H1 (cell line): ENCODE results near the gene HEATR1. TPM values are rescaled to one million over a fixed set of nuclear protein-coding genes. Genes with fewer than 3 reads are reported as not detected.

ENCODE experiments used
- CTCF ChIA-PET: fragments of 300-600 bp; sonication (Branson Sonifier 250); formaldehyde crosslinking; loops from one replicate; lab custom pipeline; 2021; ENCODE audit not compliant: partially characterized antibody; lab: Charles Lee
- POLR2A ChIA-PET: fragments of 300-600 bp; sonication (Branson Sonifier 250); formaldehyde crosslinking; loops from one replicate; lab custom pipeline; 2021; ENCODE audit warnings: inconsistent platforms; ENCODE audit not compliant: partially characterized antibody; lab: Charles Lee
- DNase-seq, 2 experiments: peaks; one replicate each; pipeline versions ENCODE4 v3.0.0 to v3.0.0-alpha.2; 2010 to 2022; ENCODE audit warnings: low spot score in 2 of 2, low read depth in 1 of 2, mixed read lengths in 1 of 2
- FAIRE-seq: peaks from 2 replicates; lab custom pipeline; 2011; peaks lifted over from hg19 to GRCh38; lab: Jason Lieb, UNC
- H2AFZ ChIP-seq: 2 replicates; pipeline ENCODE4 v1.8.1; 2012; ENCODE audit warnings: low read length, inconsistent platforms
- H2AK5ac ChIP-seq: 2 replicates; pipeline ENCODE4 v1.6.1; 2013; ENCODE audit warnings: low read depth, low read length
- H2BK120ac ChIP-seq: replicated peaks from 2 replicates; pipeline ENCODE3; 2013; ENCODE audit warnings: low read depth, low read length, inconsistent platforms
- H2BK12ac ChIP-seq: 2 replicates; pipeline ENCODE4 v1.6.1; 2013; ENCODE audit warnings: low read depth, low read length
- H2BK15ac ChIP-seq: 2 replicates; pipeline ENCODE4 v1.6.1; 2013; ENCODE audit warnings: low read length
- H2BK20ac ChIP-seq: 2 replicates; pipeline ENCODE4 v1.6.1; 2013; ENCODE audit warnings: low read length
- H2BK5ac ChIP-seq: 2 replicates; pipeline ENCODE4 v1.6.1; 2013; ENCODE audit warnings: low read depth, low read length
- H3K14ac ChIP-seq: 2 replicates; pipeline ENCODE4 v1.6.1; 2013; ENCODE audit warnings: inconsistent platforms; ENCODE audit not compliant: insufficient read length
- H3K18ac ChIP-seq: 2 replicates; pipeline ENCODE4 v1.6.1; 2013; ENCODE audit warnings: low read length; ENCODE audit errors: extremely low read depth
- H3K23ac ChIP-seq: 2 replicates; pipeline ENCODE4 v1.6.1; 2013; ENCODE audit warnings: inconsistent platforms; ENCODE audit not compliant: insufficient read length
- H3K23me2 ChIP-seq: 2 replicates; pipeline ENCODE4 v1.6.1; 2013; ENCODE audit warnings: low read depth, low read length
- H3K27ac ChIP-seq: 2 replicates; pipeline ENCODE4 v1.6.1; 2011; ENCODE audit warnings: low read depth, low read length, inconsistent platforms
- H3K27me3 ChIP-seq, 4 experiments: replicated peaks in 1 of 4; 1 replicate in 1 of 4; 2 replicates in 3 of 4; pipeline versions ENCODE4 v1.6.1 to v1.8.1; 2011 to 2013; ENCODE audit warnings: low read length in 3 of 4, mild to moderate bottlenecking in 3 of 4, inconsistent platforms in 2 of 4, mixed read lengths in 2 of 4, moderate library complexity in 1 of 4; ENCODE audit not compliant: control insufficient read depth in 3 of 4, insufficient read depth in 3 of 4; ENCODE audit errors: extremely low read depth in 1 of 4
- H3K36me3 ChIP-seq, 4 experiments: 2 replicates each; pipeline versions ENCODE4 v1.6.1 to v1.8.1; 2011 to 2013; ENCODE audit warnings: mild to moderate bottlenecking in 4 of 4, low read length in 3 of 4, moderate library complexity in 2 of 4, control low read depth in 1 of 4, inconsistent platforms in 1 of 4; ENCODE audit not compliant: insufficient read depth in 4 of 4, control insufficient read depth in 2 of 4
- H3K4ac ChIP-seq: replicated peaks from 2 replicates; pipeline ENCODE3; 2013; ENCODE audit warnings: low read length, low read depth, mixed read lengths, inconsistent platforms; ENCODE audit not compliant: insufficient read length
- H3K4me1 ChIP-seq, 4 experiments: replicated peaks in 1 of 4; 1 replicate in 1 of 4; 2 replicates in 3 of 4; pipeline versions ENCODE4 v1.6.1 to v1.8.1; 2011 to 2013; ENCODE audit warnings: low read length in 3 of 4, inconsistent platforms in 2 of 4, mixed read lengths in 1 of 4; ENCODE audit not compliant: insufficient read depth in 4 of 4, control insufficient read depth in 3 of 4
- H3K4me2 ChIP-seq, 2 experiments: 2 replicates each; pipeline versions ENCODE4 v1.6.1 to v1.8.1; 2011 to 2013; ENCODE audit warnings: low read depth in 2 of 2, low read length in 2 of 2, control low read depth in 1 of 2, inconsistent platforms in 1 of 2, mild to moderate bottlenecking in 1 of 2; ENCODE audit not compliant: insufficient read depth in 1 of 2
- H3K4me3 ChIP-seq, 4 experiments: fragments of 200-600, 300-600 bp in 1 of 4; sonication (generic), shearing (Covaris generic), sonication (Bioruptor Twin) in 1 of 4; 2 replicates each; pipeline versions ENCODE4 v1.5.1 to v1.8.1; 2011 to 2016; ENCODE audit warnings: low read length in 4 of 4, low read depth in 3 of 4, control low read depth in 2 of 4, inconsistent platforms in 2 of 4, mild to moderate bottlenecking in 2 of 4, mixed read lengths in 1 of 4, moderate library complexity in 1 of 4; ENCODE audit not compliant: insufficient read depth in 2 of 4; ENCODE audit errors: extremely low read depth in 1 of 4
- H3K56ac ChIP-seq: replicated peaks from 2 replicates; pipeline ENCODE3; 2013; ENCODE audit warnings: low read depth, mild to moderate bottlenecking, mixed read lengths, low read length, inconsistent platforms; ENCODE audit not compliant: insufficient read length
- H3K79me1 ChIP-seq: 2 replicates; pipeline ENCODE4 v1.6.1; 2013; ENCODE audit warnings: low read depth, low read length, control low read depth
- H3K79me2 ChIP-seq, 2 experiments: 2 replicates each; pipeline versions ENCODE4 v1.6.1 to v1.8.1; 2012 to 2013; ENCODE audit warnings: low read length in 2 of 2, mild to moderate bottlenecking in 2 of 2, inconsistent platforms in 1 of 2; ENCODE audit not compliant: insufficient read depth in 2 of 2, control insufficient read depth in 1 of 2
- H3K9ac ChIP-seq, 4 experiments: replicated peaks in 1 of 4; 1 replicate in 1 of 4; 2 replicates in 3 of 4; pipeline versions ENCODE4 v1.6.1 to v1.8.1; 2011 to 2013; ENCODE audit warnings: low read depth in 3 of 4, low read length in 3 of 4, control low read depth in 2 of 4, mild to moderate bottlenecking in 2 of 4, moderate library complexity in 2 of 4, inconsistent platforms in 1 of 4; ENCODE audit errors: extremely low read depth in 1 of 4
- H3K9me3 ChIP-seq, 2 experiments: 2 replicates each; pipeline versions ENCODE4 v1.6.1 to v1.8.1; 2012 to 2013; ENCODE audit warnings: mild to moderate bottlenecking in 2 of 2, moderate library complexity in 2 of 2, control low read depth in 1 of 2, inconsistent platforms in 1 of 2, low read depth in 1 of 2, low read length in 1 of 2, mixed read lengths in 1 of 2; ENCODE audit not compliant: insufficient read depth in 2 of 2
- H4K20me1 ChIP-seq, 2 experiments: replicated peaks in 1 of 2; 2 replicates each; pipeline versions ENCODE3 to v1.8.1; 2011 to 2013; ENCODE audit warnings: inconsistent platforms in 2 of 2, low read length in 2 of 2, mild to moderate bottlenecking in 1 of 2; ENCODE audit not compliant: insufficient read depth in 2 of 2, control insufficient read depth in 1 of 2
- H4K5ac ChIP-seq: 2 replicates; pipeline ENCODE4 v1.6.1; 2013; ENCODE audit warnings: low read length, low read depth, mixed read lengths, inconsistent platforms; ENCODE audit not compliant: insufficient read length
- H4K8ac ChIP-seq: 2 replicates; pipeline ENCODE4 v1.8.0; 2013; ENCODE audit warnings: mild to moderate bottlenecking, moderate library complexity, low read length, inconsistent platforms; ENCODE audit not compliant: insufficient read depth; ENCODE audit errors: extremely low read depth
- H4K91ac ChIP-seq: replicated peaks from 2 replicates; pipeline ENCODE3; 2013; ENCODE audit warnings: low read length, mixed read lengths, inconsistent platforms; ENCODE audit not compliant: insufficient read length
- BACH1 ChIP-seq: IDR thresholded peaks from 2 replicates; pipeline ENCODE4 v1.6.1; 2012; ENCODE audit warnings: low read length, improper control_type of control experiment
- BCL11A ChIP-seq, 2 experiments: IDR thresholded peaks; one replicate each; pipeline ENCODE4 v1.6.1; 2011; ENCODE audit warnings: low read depth in 2 of 2, low read length in 2 of 2, mild to moderate bottlenecking in 2 of 2
- CTCF ChIP-seq, 3 experiments: IDR thresholded peaks; 1 replicate in 2 of 3; 2 replicates in 1 of 3; pipeline versions ENCODE4 v1.5.1 to v1.6.1; 2011; ENCODE audit warnings: low read length in 3 of 3, mild to moderate bottlenecking in 3 of 3, inconsistent platforms in 2 of 3, low read depth in 1 of 3, moderate library complexity in 1 of 3; ENCODE audit not compliant: insufficient read depth in 1 of 3; ENCODE audit errors: control extremely low read depth in 1 of 3
- GABPA ChIP-seq: IDR thresholded peaks from 2 replicates; pipeline ENCODE4 v1.6.1; 2011; ENCODE audit warnings: mild to moderate bottlenecking, low read length, moderate library complexity, borderline replicate concordance; ENCODE audit not compliant: insufficient read depth
- KDM1A ChIP-seq: fragments of 200-600, 300-600 bp; sonication (generic); IDR thresholded peaks from 2 replicates; pipeline ENCODE4 v1.7.1; 2016; ENCODE audit warnings: mild to moderate bottlenecking, low read length, borderline replicate concordance
- NRF1 ChIP-seq: IDR thresholded peaks from 2 replicates; pipeline ENCODE4 v1.6.1; 2011; ENCODE audit warnings: mild to moderate bottlenecking, low read depth, low read length, improper control_type of control experiment
- RBBP5 ChIP-seq: IDR thresholded peaks from 2 replicates; pipeline ENCODE4 v1.7.1; 2012; ENCODE audit warnings: low read depth, mild to moderate bottlenecking, inconsistent platforms, low read length, moderate library complexity, borderline replicate concordance
- RFX5 ChIP-seq: IDR thresholded peaks from 2 replicates; pipeline ENCODE4 v1.6.1; 2011; ENCODE audit warnings: low read depth, low read length, improper control_type of control experiment, borderline replicate concordance
- SIN3A ChIP-seq, 2 experiments: IDR thresholded peaks in 1 of 2; conservative IDR thresholded peaks in 1 of 2; 2 replicates each; pipeline ENCODE4 v1.6.1; 2011 to 2012; ENCODE audit warnings: low read length in 2 of 2, improper control_type of control experiment in 1 of 2, low read depth in 1 of 2, mild to moderate bottlenecking in 1 of 2
- SP2 ChIP-seq: IDR thresholded peaks from 2 replicates; pipeline ENCODE4 v1.6.1; 2012; ENCODE audit warnings: mild to moderate bottlenecking, low read length, inconsistent platforms
- TBP ChIP-seq: IDR thresholded peaks from 2 replicates; pipeline ENCODE4 v1.6.1; 2011; ENCODE audit warnings: low read depth, low read length, improper control_type of control experiment
- TEAD4 ChIP-seq: IDR thresholded peaks from 2 replicates; pipeline ENCODE4 v1.6.1; 2012; ENCODE audit warnings: low read depth, low read length, inconsistent platforms, mixed read lengths
- whole genome bisulfite sequencing, 2 experiments: shearing (Covaris generic) in 1 of 2; methylation state at CpG; one replicate each; pipeline versions ENCODE4 v1.1.6 to v1.1.7; 2013 to 2015; ENCODE audit warnings: low lambda C conversion rate in 2 of 2, mixed read lengths in 2 of 2, inconsistent platforms in 1 of 2, low coverage in 1 of 2, missing lambda C conversion rate in 1 of 2; ENCODE audit not compliant: insufficient replicate concordance in 2 of 2, insufficient coverage in 1 of 2, insufficient read length in 1 of 2; ENCODE audit errors: extremely low coverage in 1 of 2, missing lambda C conversion rate in 1 of 2; 5-methylcytosine and 5-hydroxymethylcytosine counted together
- polyA plus RNA-seq, 7 experiments: library from polyadenylated mRNA; depleted of rRNA in 3 of 7; stranded (reverse) in 5 of 7; unstranded in 2 of 7; fragments of >200 nt in 5 of 7; fragments of 200-250 nt in 2 of 7; gene quantifications; 1 replicate in 5 of 7; 2 replicates in 1 of 7; 4 replicates in 1 of 7; pipeline versions ENCODE4 v1.2.1 to v1.2.3, GENCODE V29; 2011 to 2013; ENCODE audit warnings: missing spikeins in 2 of 7, mixed read lengths in 2 of 7
- total RNA-seq: library from RNA; stranded (reverse); fragmentation: NEBNext Ultra II Directional; extraction: Animal tissue kit (Norgen Biotek cat#: 25700); gene quantifications from 2 replicates; pipeline ENCODE4 v1.2.1, GENCODE V29; 2021

The HEATR1 gene
- total and polyA plus RNA-seq, 2 of the 8 experiments (the other 6 are each of a cell fraction or from before 2014, with no cell fraction given): 13.0 to 95.8 TPM

- H4K5ac ChIP-seq: no peak overlapping the region
- no peaks in the 10 kb centered on the region for H3K79me2 ChIP-seq
- WGBS, 2 experiments: 89% methylated on average over 5 of the region's 5 CpGs; no CpG with 5 or more reads in 1 of the 2 experiments
- no peak overlapping the region for H3K4me2 ChIP-seq
- no peak overlapping the region for H2BK12ac ChIP-seq
- peaks cover 0 to 8% (median 2%) of the 10 kb centered on the region in 4 experiments; a peak in 5 of 7 replicates for H3K27me3 ChIP-seq
- H3K27ac ChIP-seq: no peak overlapping the region
- H2BK120ac ChIP-seq: no peak overlapping the region
- no peaks in the 10 kb centered on the region for H4K20me1 ChIP-seq
- no peak overlapping the region for H3K14ac ChIP-seq
- no peak overlapping the region for H2BK5ac ChIP-seq
- H4K91ac ChIP-seq: no peak overlapping the region
- H4K8ac ChIP-seq: no peak overlapping the region
- H3K23me2 ChIP-seq: no peaks in the 10 kb centered on the region; the same call in 1 of the 2 replicates
- no peak overlapping the region for H3K18ac ChIP-seq
- FAIRE-seq: no peak
- no peak overlapping the region for H2BK15ac ChIP-seq
- H3K9ac ChIP-seq: no peak overlapping the region
- no peak overlapping the region for H3K4me3 ChIP-seq
- no peak overlapping the region for H3K23ac ChIP-seq
- H2AFZ ChIP-seq: no peak overlapping the region
- DNase-seq: no peak
- H3K9me3 ChIP-seq: no peaks in the 10 kb centered on the region
- ChIA-PET CTCF (interaction anchor here (1.1 kb wide), 1 partner anchor 10 kb away, joined by 4 read pairs; no protein-coding TSS in a partner anchor), POLR2A (no interaction called here)
- H2AK5ac ChIP-seq: no peak overlapping the region
- no peaks in the 10 kb centered on the region for H3K36me3 ChIP-seq
- no peaks in the 10 kb centered on the region for H3K79me1 ChIP-seq
- H3K4ac ChIP-seq: no peak overlapping the region
- H3K56ac ChIP-seq: no peak overlapping the region
- H3K4me1 ChIP-seq: peaks cover 0 to 3% (median 1%) of the 10 kb centered on the region in 4 experiments; a peak in 4 of 7 replicates
- no peak overlapping the region for H2BK20ac ChIP-seq
- TF ChIP-seq RFX5 (no peak), BACH1 (no peak), GABPA (no peak), SIN3A (conservative IDR thresholded peaks at IDR 0.05 in 1 of 2, IDR thresholded peaks at IDR 0.05 in 1 of 2; ENCODE audit: low read depth in 1 of 2, low read length in 2 of 2) (no peak), RBBP5 (no peak), TEAD4 (no peak), SP2 (no peak), TBP (no peak), BCL11A (IDR thresholded peaks at IDR 0.05; ENCODE audit: low read depth in 2 of 2, low read length in 2 of 2) (no peak), CTCF (IDR thresholded peaks at IDR 0.05; ENCODE audit: control extremely low read depth in 1 of 3, insufficient read depth in 1 of 3, low read depth in 1 of 3, low read length in 3 of 3) (no peak), KDM1A (no peak), NRF1 (no peak)
Measured at GRCh38 chr1:236518322-236518721, 86.0 kb downstream of the HEATR1 start.
